ENCODE results near the gene CD160.
"Not testable (repeated sequence)": the region's sequence is repeated elsewhere in the genome, so short reads cannot be mapped to it uniquely, and the experiment has no call there.

- TF ChIP-seq CTCF (IDR thresholded peaks at IDR 0.05; ENCODE audit: borderline replicate concordance, extremely low read depth, low read length, poor library complexity, severe bottlenecking); EZH2 (IDR thresholded peaks at IDR 0.05; ENCODE audit: borderline replicate concordance, low read depth, low read length, severe bottlenecking): not testable (repeated sequence)
These were observed 6.9 kb downstream of the CD160 start for GRCh38 chr1:145726193-145726592.
